CD8-positive, alpha-beta memory T cell (primary cell): Measurements from ENCODE around the gene RAVER2. TPM values are rescaled to one million over a fixed set of nuclear protein-coding genes. Genes with fewer than 3 reads are reported as not detected.
A peak's percentile ranks its signal among the peaks of the same experiment; 100 is the strongest.

Source experiments
- CTCF ChIA-PET: fragments of 350-600 bp; sonication (Branson Sonifier 250); formaldehyde crosslinking; loops from one replicate; lab custom pipeline; 2021; ENCODE audit warnings: antibody characterized with exemption; lab: Charles Lee
- POLR2A ChIA-PET: fragments of 350-600 bp; sonication (Branson Sonifier 250); formaldehyde crosslinking; loops from one replicate; lab custom pipeline; 2021; ENCODE audit warnings: antibody characterized with exemption; lab: Charles Lee
- DNase-seq, 5 donors: peaks; one replicate each; pipeline versions ENCODE4 v3.0.0 to v3.0.0-alpha.2; 2020 to 2022; ENCODE audit warnings: mixed read lengths in 1 of 5
- H3K27ac ChIP-seq: one replicate; pipeline ENCODE4 v1.7.0; 2013; ENCODE audit warnings: low read depth, mild to moderate bottlenecking, low read length, moderate library complexity
- H3K27me3 ChIP-seq: 2 replicates; pipeline ENCODE4 v1.7.0; 2013; ENCODE audit warnings: low read length, mild to moderate bottlenecking; ENCODE audit not compliant: insufficient read depth, poor library complexity, severe bottlenecking
- H3K36me3 ChIP-seq: 2 replicates; pipeline ENCODE4 v1.7.0; 2013; ENCODE audit warnings: mild to moderate bottlenecking, low read length, moderate library complexity; ENCODE audit not compliant: insufficient read depth
- H3K4me1 ChIP-seq: 2 replicates; pipeline ENCODE4 v1.7.0; 2013; ENCODE audit warnings: mild to moderate bottlenecking, low read length, moderate library complexity; ENCODE audit not compliant: insufficient read depth
- H3K4me3 ChIP-seq: 2 replicates; pipeline ENCODE4 v1.7.0; 2013; ENCODE audit warnings: mild to moderate bottlenecking, low read length
- H3K9me3 ChIP-seq: 2 replicates; pipeline ENCODE4 v1.7.0; 2013; ENCODE audit warnings: mild to moderate bottlenecking, low read length
- H3K27ac Mint-ChIP-seq, 8 donors: one replicate each; pipeline ENCODE4 v1.8.0; 2020 to 2021; ENCODE audit warnings: mixed read lengths in 8 of 8, mild to moderate bottlenecking in 6 of 8, inconsistent platforms in 3 of 8, moderate library complexity in 3 of 8
- H3K27me3 Mint-ChIP-seq, 2 donors: one replicate each; pipeline ENCODE4 v1.8.0; 2020 to 2021; ENCODE audit warnings: mixed read lengths in 2 of 2, mild to moderate bottlenecking in 1 of 2, moderate library complexity in 1 of 2
- H3K36me3 Mint-ChIP-seq, 3 donors: one replicate each; pipeline ENCODE4 v1.8.0; 2020 to 2021; ENCODE audit warnings: mixed read lengths in 3 of 3, inconsistent platforms in 1 of 3, mild to moderate bottlenecking in 1 of 3
- H3K4me1 Mint-ChIP-seq, 3 donors: one replicate each; pipeline ENCODE4 v1.8.0; 2020 to 2021; ENCODE audit warnings: mixed read lengths in 3 of 3, inconsistent platforms in 1 of 3, mild to moderate bottlenecking in 1 of 3
- H3K4me3 Mint-ChIP-seq, 7 donors: one replicate each; pipeline ENCODE4 v1.8.0; 2020 to 2021; ENCODE audit warnings: mixed read lengths in 7 of 7, mild to moderate bottlenecking in 6 of 7, moderate library complexity in 4 of 7, inconsistent platforms in 2 of 7
- H3K9me3 Mint-ChIP-seq, 5 donors: one replicate each; pipeline ENCODE4 v1.8.0; 2020 to 2022; ENCODE audit warnings: mixed read lengths in 5 of 5, mild to moderate bottlenecking in 3 of 5, moderate library complexity in 2 of 5, inconsistent platforms in 1 of 5
- polyA plus RNA-seq: library from polyadenylated mRNA; unstranded; fragments of 300-500 nt; fragmentation: Illumina TruSeq; gene quantifications from one replicate; pipeline ENCODE4 v1.2.3, GENCODE V29; 2021
- total RNA-seq, 2 experiments: library from RNA; stranded (reverse); gene quantifications; one replicate each; pipeline ENCODE4 v1.2.3, GENCODE V29; 2021

Gene RAVER2
- total and polyA plus RNA-seq, 3 experiments from 2014 or later: 1.5 to 6.8 (median 6.7) TPM

GRCh38 chr1:64848136-64848535, 103.3 kb downstream of the RAVER2 start:
- Mint-ChIP-seq H3K27ac (peak overlapping the region in 1 of 8 donors; percentile 64), H3K4me1 (peaks cover 0 to 3% (median 0%) of the 10 kb centered on the region in 3 donors), H3K9me3 (no peaks in the 10 kb centered on the region), H3K36me3 (peaks cover 14 to 99% (median 23%) of the 10 kb centered on the region in 3 donors), H3K4me3 (no peak overlapping the region), H3K27me3 (peaks cover 0 to 3% of the 10 kb centered on the region in 2 donors)
- H3K27me3 ChIP-seq: no peaks in the 10 kb centered on the region
- ChIA-PET POLR2A (no interaction called here), CTCF (interaction anchor here (1.5 kb wide), 1 partner anchor 227 kb away, joined by 3 read pairs; no protein-coding TSS in a partner anchor)
- no peak for DNase-seq
- H3K27ac ChIP-seq: no peak overlapping the region
- H3K36me3 ChIP-seq: peaks cover 95% of the 10 kb centered on the region
- H3K4me1 ChIP-seq: no peaks in the 10 kb centered on the region
- H3K4me3 ChIP-seq: no peak overlapping the region
- no peaks in the 10 kb centered on the region for H3K9me3 ChIP-seq

- Histone ChIP-seq H3K9me3 (no peaks in the 10 kb centered on the region), H3K27me3 (no peaks in the 10 kb centered on the region), H3K4me1 (no peaks in the 10 kb centered on the region), H3K27ac (no peak overlapping the region), H3K4me3 (no peak overlapping the region), H3K36me3 (peaks cover 95% of the 10 kb centered on the region)
- Mint-ChIP-seq H3K27me3 (peaks cover 0 to 3% of the 10 kb centered on the region in 2 donors), H3K27ac (peak overlapping the region in 4 of 8 donors; percentile 47 to 79 (median 62)), H3K4me3 (no peak overlapping the region), H3K9me3 (no peaks in the 10 kb centered on the region), H3K4me1 (peaks cover 0 to 3% (median 0%) of the 10 kb centered on the region in 3 donors), H3K36me3 (peaks cover 14 to 99% (median 21%) of the 10 kb centered on the region in 3 donors)
- no peak for DNase-seq
- CTCF ChIA-PET: interaction anchor here (1.4 kb wide), 2 partner anchors 11 to 227 kb away, joined by 3 to 4 read pairs; no protein-coding TSS in a partner anchor
- POLR2A ChIA-PET: no interaction called here
Observed at GRCh38 chr1:64848803-64849202, 103.9 kb downstream of the RAVER2 start.

- H3K9me3 Mint-ChIP-seq: peaks cover 0 to 2% (median 0%) of the 10 kb centered on the region in 5 donors
- CTCF ChIA-PET: interaction anchor here (1.4 kb wide), 2 partner anchors 10 to 225 kb away, joined by 3 to 4 read pairs; no protein-coding TSS in a partner anchor
- POLR2A ChIA-PET: no interaction called here
- no peaks in the 10 kb centered on the region for H3K4me1 ChIP-seq
- DNase-seq: no peak
- H3K27ac Mint-ChIP-seq: peak overlapping the region in 1 of 8 donors; percentile 70
- no peak overlapping the region for H3K4me3 Mint-ChIP-seq
- H3K27me3 Mint-ChIP-seq: peaks cover 0 to 3% of the 10 kb centered on the region in 2 donors
- H3K27ac ChIP-seq: no peak overlapping the region
- H3K4me3 ChIP-seq: no peak overlapping the region
- H3K4me1 Mint-ChIP-seq: peaks cover 0 to 5% (median 0%) of the 10 kb centered on the region in 3 donors
- H3K36me3 Mint-ChIP-seq: peaks cover 10 to 99% (median 25%) of the 10 kb centered on the region in 3 donors
- peaks cover 95% of the 10 kb centered on the region for H3K36me3 ChIP-seq
- no peaks in the 10 kb centered on the region for H3K27me3 ChIP-seq
- H3K9me3 ChIP-seq: no peaks in the 10 kb centered on the region
Observed at GRCh38 chr1:64849942-64850341, 105.1 kb downstream of the RAVER2 start.

DNA sequence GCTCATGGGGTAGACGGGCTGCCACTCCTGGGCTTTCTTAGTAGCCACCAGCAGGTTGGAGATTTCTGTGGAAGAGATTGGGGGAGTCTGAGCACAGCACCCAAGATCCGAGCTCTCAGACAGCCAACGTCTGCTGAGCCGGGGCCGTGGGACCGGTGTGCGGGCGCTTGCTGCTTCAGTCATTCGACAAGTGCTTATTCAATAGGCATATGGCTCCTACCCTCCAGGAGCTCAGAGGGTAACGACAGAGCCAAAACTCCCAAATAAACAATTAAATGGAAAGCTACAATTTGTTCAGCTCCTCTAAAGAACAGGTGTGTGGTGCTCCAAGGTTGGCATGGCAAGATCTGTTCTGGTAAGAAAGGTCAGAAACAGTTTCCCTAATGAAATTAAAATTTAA, 106.0 kb downstream of the RAVER2 start:
- Mint-ChIP-seq H3K4me1 (peaks cover 0 to 5% (median 0%) of the 10 kb centered on the region in 3 donors), H3K27me3 (peaks cover 0 to 3% of the 10 kb centered on the region in 2 donors), H3K27ac (no peak overlapping the region), H3K9me3 (peaks cover 0 to 2% (median 0%) of the 10 kb centered on the region in 5 donors), H3K36me3 (peaks cover 9 to 100% (median 28%) of the 10 kb centered on the region in 3 donors), H3K4me3 (no peak overlapping the region)
- CTCF ChIA-PET: interaction anchor here (1.1 kb wide), 1 partner anchor 115 kb away, joined by 3 read pairs; the partner anchor contains the start of gene JAK1
- Histone ChIP-seq H3K27me3 (no peaks in the 10 kb centered on the region), H3K27ac (no peak overlapping the region), H3K36me3 (peaks cover 94% of the 10 kb centered on the region), H3K4me3 (no peak overlapping the region), H3K9me3 (no peaks in the 10 kb centered on the region), H3K4me1 (no peaks in the 10 kb centered on the region)
- DNase-seq: no peak
- POLR2A ChIA-PET: no interaction called here

GRCh38 chr1:64851664-64852063, 106.8 kb downstream of the RAVER2 start:
- peaks cover 0 to 2% (median 0%) of the 10 kb centered on the region in 5 donors for H3K9me3 Mint-ChIP-seq
- peaks cover 0 to 4% (median 2%) of the 10 kb centered on the region in 3 donors for H3K4me1 Mint-ChIP-seq
- DNase-seq: no peak
- Histone ChIP-seq H3K36me3 (peaks cover 94% of the 10 kb centered on the region), H3K27ac (no peak overlapping the region), H3K4me3 (no peak overlapping the region), H3K27me3 (no peaks in the 10 kb centered on the region), H3K9me3 (no peaks in the 10 kb centered on the region), H3K4me1 (no peaks in the 10 kb centered on the region)
- peak overlapping the region in 3 of 8 donors; percentile 20 to 58 (median 55) for H3K27ac Mint-ChIP-seq
- no peak overlapping the region for H3K4me3 Mint-ChIP-seq
- ChIA-PET CTCF (no interaction called here), POLR2A (no interaction called here)
- H3K36me3 Mint-ChIP-seq: peaks cover 4 to 100% (median 24%) of the 10 kb centered on the region in 3 donors
- H3K27me3 Mint-ChIP-seq: peaks cover 0 to 3% of the 10 kb centered on the region in 2 donors

DNA sequence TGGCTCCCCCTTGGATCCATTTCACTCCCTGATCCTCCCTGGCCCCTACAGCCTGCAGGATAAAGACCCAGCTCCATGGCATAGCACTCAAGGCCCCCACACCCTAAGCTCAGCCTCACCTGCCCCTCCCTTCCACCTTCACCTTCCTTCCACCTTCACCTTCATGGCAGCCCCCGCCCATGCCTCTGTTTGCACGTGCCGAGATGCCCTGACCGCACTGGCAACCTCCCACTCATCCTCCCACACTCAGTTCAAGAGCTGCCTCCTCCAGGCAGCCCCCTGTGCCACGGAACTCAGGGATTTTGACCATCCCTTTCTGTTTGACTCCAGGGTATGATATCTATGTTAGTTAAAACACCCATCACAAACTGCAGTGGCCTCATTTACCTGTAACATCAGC, 109.8 kb downstream of the RAVER2 start:
- no peak overlapping the region for H3K27ac ChIP-seq
- CTCF ChIA-PET: no interaction called here
- H3K4me1 Mint-ChIP-seq: peaks cover 11 to 26% (median 16%) of the 10 kb centered on the region in 3 donors
- no peaks in the 10 kb centered on the region for H3K4me1 ChIP-seq
- no peaks in the 10 kb centered on the region for H3K9me3 ChIP-seq
- peaks cover 14 to 100% (median 36%) of the 10 kb centered on the region in 3 donors for H3K36me3 Mint-ChIP-seq
- no peak overlapping the region for H3K4me3 Mint-ChIP-seq
- H3K4me3 ChIP-seq: no peak overlapping the region
- H3K9me3 Mint-ChIP-seq: peaks cover 0 to 2% (median 0%) of the 10 kb centered on the region in 5 donors
- POLR2A ChIA-PET: no interaction called here
- H3K36me3 ChIP-seq: peaks cover 96% of the 10 kb centered on the region
- H3K27me3 Mint-ChIP-seq: peaks cover 0 to 3% of the 10 kb centered on the region in 2 donors
- no peak for DNase-seq
- no peaks in the 10 kb centered on the region for H3K27me3 ChIP-seq
- peak overlapping the region in 4 of 8 donors; percentile 61 to 93 (median 79) for H3K27ac Mint-ChIP-seq

GRCh38 chr1:64855557-64855956, 110.7 kb downstream of the RAVER2 start:
- DNase-seq: no peak
- POLR2A ChIA-PET: no interaction called here
- no peaks in the 10 kb centered on the region for H3K27me3 Mint-ChIP-seq
- H3K36me3 Mint-ChIP-seq: peaks cover 16 to 97% (median 38%) of the 10 kb centered on the region in 3 donors
- Histone ChIP-seq H3K36me3 (peaks cover 92% of the 10 kb centered on the region), H3K27ac (no peak overlapping the region), H3K4me1 (peaks cover 4% of the 10 kb centered on the region), H3K27me3 (no peaks in the 10 kb centered on the region), H3K4me3 (no peak overlapping the region), H3K9me3 (no peaks in the 10 kb centered on the region)
- CTCF ChIA-PET: no interaction called here
- H3K4me1 Mint-ChIP-seq: peaks cover 12 to 31% (median 20%) of the 10 kb centered on the region in 3 donors
- H3K4me3 Mint-ChIP-seq: no peak overlapping the region
- H3K9me3 Mint-ChIP-seq: peaks cover 0 to 2% (median 0%) of the 10 kb centered on the region in 5 donors
- H3K27ac Mint-ChIP-seq: no peak overlapping the region

- peaks cover 0 to 2% (median 0%) of the 10 kb centered on the region in 5 donors for H3K9me3 Mint-ChIP-seq
- H3K4me3 Mint-ChIP-seq: peak overlapping the region in 1 of 7 donors; percentile 70
- Histone ChIP-seq H3K27ac (no peak overlapping the region), H3K4me1 (peaks cover 4% of the 10 kb centered on the region), H3K27me3 (no peaks in the 10 kb centered on the region), H3K9me3 (no peaks in the 10 kb centered on the region), H3K36me3 (peaks cover 93% of the 10 kb centered on the region), H3K4me3 (no peak overlapping the region)
- CTCF ChIA-PET: interaction anchor here (0.6 to 1.6 kb wide), 2 partner anchors 19 to 100 kb away, joined by 3 read pairs; no protein-coding TSS in a partner anchor
- H3K27ac Mint-ChIP-seq: peak overlapping the region in 4 of 8 donors; percentile 7 to 89 (median 31)
- no peaks in the 10 kb centered on the region for H3K27me3 Mint-ChIP-seq
- H3K4me1 Mint-ChIP-seq: peaks cover 22 to 40% (median 27%) of the 10 kb centered on the region in 3 donors
- DNase-seq: no peak
- peaks cover 16 to 97% (median 43%) of the 10 kb centered on the region in 3 donors for H3K36me3 Mint-ChIP-seq
- POLR2A ChIA-PET: interaction anchor here (1.0 kb wide), 1 partner anchor 110 kb away, joined by 3 read pairs; the partner anchor contains the start of gene JAK1
Observed at GRCh38 chr1:64856553-64856952, 111.7 kb downstream of the RAVER2 start.
